Fibroblast of the aortic adventitia (primary cell): ENCODE measurements around the gene KIAA1217. TPM values are rescaled to one million over a fixed set of nuclear protein-coding genes. Genes with fewer than 3 reads are reported as not detected.

Experiments used
- DNase-seq: peaks from one replicate; pipeline ENCODE4 v3.0.0-alpha.2; 2010; ENCODE audit warnings: low read depth
- H3K4me3 ChIP-seq: 2 replicates; pipeline ENCODE4 v1.5.1; 2011; ENCODE audit warnings: low read depth, mild to moderate bottlenecking, control low read depth, low read length, moderate library complexity
- CTCF ChIP-seq: IDR thresholded peaks from 2 replicates; pipeline ENCODE4 v1.5.1; 2011; ENCODE audit warnings: mild to moderate bottlenecking, low read length, control low read depth, inconsistent platforms; ENCODE audit not compliant: insufficient read depth
- total RNA-seq: library from RNA; depleted of rRNA; stranded (reverse); fragments of >200 nt; gene quantifications from 2 replicates; pipeline ENCODE4 v1.2.3, GENCODE V29; 2012; ENCODE audit warnings: low replicate concordance

The KIAA1217 gene
- total RNA-seq, 1 donor: 12.5 TPM

GRCh38 chr10:24533981-24534380 is 325.0 kb downstream of the KIAA1217 start:
- DNase-seq: no peak
- H3K4me3 ChIP-seq: no peak overlapping the region
- no peak for TF ChIP-seq CTCF

- no peak for TF ChIP-seq CTCF
- no peak for DNase-seq
- H3K4me3 ChIP-seq: no peak overlapping the region
Measured at GRCh38 chr10:24536636-24537035, 327.7 kb downstream of the KIAA1217 start.

- no peak for DNase-seq
- H3K4me3 ChIP-seq: no peak overlapping the region
- no peak for TF ChIP-seq CTCF
Measured at GRCh38 chr10:24541239-24541753, 332.4 kb downstream of the KIAA1217 start.

GRCh38 chr10:24542314-24543270 is 333.7 kb downstream of the KIAA1217 start:
- no peak for DNase-seq
- TF ChIP-seq CTCF: no peak
- no peak overlapping the region for H3K4me3 ChIP-seq

- no peak for TF ChIP-seq CTCF
- H3K4me3 ChIP-seq: no peak overlapping the region
- no peak for DNase-seq
Measured at GRCh38 chr10:24544776-24545175, 335.8 kb downstream of the KIAA1217 start.

- H3K4me3 ChIP-seq: no peak overlapping the region
- no peak for TF ChIP-seq CTCF
- no peak for DNase-seq
Measured at GRCh38 chr10:24545585-24545984, 336.6 kb downstream of the KIAA1217 start.
